CD4-positive, alpha-beta T cell (primary cell): Measurements from ENCODE around the gene MED15. TPM values are rescaled to one million over a fixed set of nuclear protein-coding genes. Genes with fewer than 3 reads are reported as not detected.

Source experiments
- ATAC-seq: fragments of 200-7000 bp; cut with Tn5 transposase; one replicate; pipeline ENCODE4 v1.10.0; 2022; ENCODE audit warnings: mild to moderate bottlenecking; ENCODE audit not compliant: poor library complexity
- CTCF ChIA-PET: fragments of 350-600 bp; sonication (Branson Sonifier 250); formaldehyde crosslinking; loops from one replicate; lab custom pipeline; 2021; ENCODE audit warnings: antibody characterized with exemption, inconsistent platforms; lab: Charles Lee
- POLR2A ChIA-PET: fragments of 350-600 bp; sonication (Branson Sonifier 250); formaldehyde crosslinking; loops from one replicate; lab custom pipeline; 2021; ENCODE audit warnings: antibody characterized with exemption, inconsistent platforms; lab: Charles Lee
- DNase-seq, 14 experiments: peaks; one replicate each; pipeline ENCODE4 v3.0.0-alpha.2; 2013 to 2020; ENCODE audit warnings: mixed read lengths in 2 of 14
- H3K27ac ChIP-seq, 2 donors: one replicate each; pipeline versions ENCODE4 v1.5.1 to v1.7.0; 2013; ENCODE audit warnings: low read length in 2 of 2, low read depth in 1 of 2, mild to moderate bottlenecking in 1 of 2
- H3K27me3 ChIP-seq, 2 experiments: 1 replicate in 1 of 2; 2 replicates in 1 of 2; pipeline versions ENCODE4 v1.6.1 to v1.7.0; 2013; ENCODE audit warnings: low read length in 2 of 2, control low read depth in 1 of 2, mild to moderate bottlenecking in 1 of 2, moderate library complexity in 1 of 2; ENCODE audit not compliant: insufficient read depth in 2 of 2, control insufficient read depth in 1 of 2
- H3K36me3 ChIP-seq: one replicate; pipeline ENCODE4 v1.6.1; 2013; ENCODE audit warnings: low read length, control low read depth; ENCODE audit not compliant: insufficient read depth
- H3K4me1 ChIP-seq: one replicate; pipeline ENCODE4 v1.6.1; 2013; ENCODE audit warnings: low read length, control low read depth; ENCODE audit not compliant: insufficient read depth
- H3K4me3 ChIP-seq: one replicate; pipeline ENCODE4 v1.5.1; 2013; ENCODE audit warnings: mild to moderate bottlenecking, low read length, moderate library complexity
- H3K9me3 ChIP-seq, 2 experiments: 1 replicate in 1 of 2; 2 replicates in 1 of 2; pipeline versions ENCODE4 v1.6.1 to v1.7.0; 2013; ENCODE audit warnings: low read length in 2 of 2, mild to moderate bottlenecking in 2 of 2, control low read depth in 1 of 2, moderate library complexity in 1 of 2; ENCODE audit not compliant: control insufficient read depth in 1 of 2, insufficient read depth in 1 of 2
- H3K27ac Mint-ChIP-seq: one replicate; pipeline ENCODE4 v1.8.0; 2020; ENCODE audit warnings: mixed read lengths
- H3K27me3 Mint-ChIP-seq: one replicate; pipeline ENCODE4 v1.8.0; 2021; ENCODE audit warnings: mixed read lengths
- H3K36me3 Mint-ChIP-seq: one replicate; pipeline ENCODE4 v1.8.0; 2021; ENCODE audit warnings: low read depth, mixed read lengths
- H3K4me1 Mint-ChIP-seq: one replicate; pipeline ENCODE4 v1.8.0; 2021; ENCODE audit warnings: low read depth, mixed read lengths
- H3K4me3 Mint-ChIP-seq: one replicate; pipeline ENCODE4 v1.8.0; 2020; ENCODE audit warnings: mild to moderate bottlenecking, mixed read lengths
- H3K9me3 Mint-ChIP-seq: one replicate; pipeline ENCODE4 v1.8.0; 2020; ENCODE audit warnings: mixed read lengths
- CTCF ChIP-seq: fragments of 200-600 bp; IDR thresholded peaks from one replicate; pipeline ENCODE4 v1.8.0; 2022; ENCODE audit warnings: antibody characterized with exemption, mild to moderate bottlenecking
- intact Hi-C, 2 experiments: fragments of 100-400 bp; cut with DNase I in 1 of 2; cut with micrococcal nuclease in 1 of 2; formaldehyde crosslinking; loops; one replicate each; pipeline versions ENCODE4 v1.15.1 to v1.9.0; 2023 to 2025; cut with DNase I, micrococcal nuclease
- total RNA-seq, 174 experiments: library from RNA in 2 of 174; stranded (reverse) in 2 of 174; gene quantifications; one replicate each; pipeline ENCODE4 v1.2.3 and lab custom pipeline; 2021 to 2026

MED15 gene
- total RNA-seq, 2 experiments from 2014 or later = 181 to 191 TPM

GRCh38 chr22:20636075-20636812 is 128.8 kb downstream of the MED15 start:
- H3K27ac Mint-ChIP-seq = no peak overlapping the region
- CTCF ChIA-PET = no interaction called here

GRCh38 chr22:20636945-20637344 is 129.5 kb downstream of the MED15 start:
- Mint-ChIP-seq H3K4me3 (no peak overlapping the region), H3K4me1 (no peaks in the 10 kb centered on the region), H3K9me3 (no peaks in the 10 kb centered on the region), H3K27me3 (peaks cover 5% of the 10 kb centered on the region), H3K27ac (no peak overlapping the region), H3K36me3 (no peaks in the 10 kb centered on the region)
- H3K27me3 ChIP-seq = peaks cover 0 to 2% of the 10 kb centered on the region in 2 experiments
- intact Hi-C loops = loop anchor here in 1 of 2 experiments (5.0 kb wide), 1 partner anchor 235 kb away; no protein-coding TSS in a partner anchor
- ChIA-PET POLR2A (no interaction called here), CTCF (no interaction called here)
- ATAC-seq (no peak), DNase-seq (no peak)
- no peak for TF ChIP-seq CTCF
- H3K9me3 ChIP-seq = peaks cover 0 to 4% of the 10 kb centered on the region in 2 experiments
- H3K27ac ChIP-seq = no peak overlapping the region
- H3K4me3 ChIP-seq = no peak overlapping the region
- no peaks in the 10 kb centered on the region for H3K4me1 ChIP-seq
- no peaks in the 10 kb centered on the region for H3K36me3 ChIP-seq

More at GRCh38 chr22:20636075-20636812, 128.8 kb downstream of the MED15 start:
- Histone ChIP-seq H3K27ac (no peak overlapping the region), H3K27me3 (peaks cover 0 to 2% of the 10 kb centered on the region in 2 experiments), H3K4me1 (no peaks in the 10 kb centered on the region), H3K36me3 (no peaks in the 10 kb centered on the region), H3K4me3 (no peak overlapping the region), H3K9me3 (peaks cover 0 to 4% of the 10 kb centered on the region in 2 experiments)
- Mint-ChIP-seq H3K27me3 (peaks cover 5% of the 10 kb centered on the region), H3K36me3 (no peaks in the 10 kb centered on the region), H3K4me3 (no peak overlapping the region), H3K9me3 (no peaks in the 10 kb centered on the region), H3K4me1 (no peaks in the 10 kb centered on the region)
- intact Hi-C loops = loop anchor here in 1 of 2 experiments (5.0 kb wide), 1 partner anchor 236 kb away; no protein-coding TSS in a partner anchor
- POLR2A ChIA-PET = no interaction called here
- no peak for DNase-seq
- ATAC-seq = no peak
- TF ChIP-seq CTCF = no peak

Other genes starting within 250 kb of the MED15 start
- under 1 TPM; 0.36 to 0.50 TPM for gene RTN4R, start 239.3 kb upstream of the MED15 start, total RNA-seq
- 10 to 100 TPM; 29.1 to 31.2 TPM for gene DGCR6L, start 187.6 kb upstream of the MED15 start, total RNA-seq
- 1 to 10 TPM; 1.7 to 2.3 TPM for gene ZNF74, start 113.5 kb upstream of the MED15 start, total RNA-seq
- 1 to 10 TPM; 2.5 to 3.1 TPM for gene SCARF2, start 69.8 kb upstream of the MED15 start, total RNA-seq
- 10 to 100 TPM; 24.1 to 27.7 TPM for gene KLHL22, start 11.8 kb upstream of the MED15 start, total RNA-seq